GM21367 (cell line): ENCODE measurements around the gene NMNAT3.

Source experiments
- ATAC-seq: cut with Tn5 transposase; IDR thresholded peaks from one replicate; pipeline ENCODE4 v1.9.1; 2021; ENCODE audit not compliant: unreplicated experiment

The NMNAT3 gene

GRCh38 chr3:139677388-139678155 lies at the start of gene NMNAT3:
TSS of gene NMNAT3 (minus strand) at chr3:139677972. CDS start at chr3:139627724, 50,248 bp downstream.
- ATAC-seq: peak; percentile 98

DNA sequence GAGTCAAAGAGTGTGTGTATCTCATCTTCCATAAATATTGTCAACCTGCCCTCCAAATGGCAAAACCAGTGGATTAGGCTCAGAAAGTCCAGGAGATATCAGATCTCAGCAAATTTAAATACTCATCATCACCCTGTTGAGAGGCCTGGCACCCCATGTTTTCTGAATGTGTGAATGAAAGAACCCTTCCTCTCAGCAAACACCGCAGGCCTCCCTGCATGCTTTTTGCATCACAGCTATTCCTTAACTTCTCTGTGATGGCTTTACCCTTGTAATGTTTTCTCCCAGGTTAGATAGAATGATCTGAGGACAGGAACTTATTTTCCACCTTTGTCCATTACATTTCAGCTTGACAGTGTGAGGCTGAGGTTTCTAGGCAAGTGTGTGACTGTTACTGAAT lies 43.6 kb upstream of the NMNAT3 start:
- ATAC-seq: no peak

GRCh38 chr3:139718415-139718814 lies 40.6 kb upstream of the NMNAT3 start:
- ATAC-seq: no peak

DNA sequence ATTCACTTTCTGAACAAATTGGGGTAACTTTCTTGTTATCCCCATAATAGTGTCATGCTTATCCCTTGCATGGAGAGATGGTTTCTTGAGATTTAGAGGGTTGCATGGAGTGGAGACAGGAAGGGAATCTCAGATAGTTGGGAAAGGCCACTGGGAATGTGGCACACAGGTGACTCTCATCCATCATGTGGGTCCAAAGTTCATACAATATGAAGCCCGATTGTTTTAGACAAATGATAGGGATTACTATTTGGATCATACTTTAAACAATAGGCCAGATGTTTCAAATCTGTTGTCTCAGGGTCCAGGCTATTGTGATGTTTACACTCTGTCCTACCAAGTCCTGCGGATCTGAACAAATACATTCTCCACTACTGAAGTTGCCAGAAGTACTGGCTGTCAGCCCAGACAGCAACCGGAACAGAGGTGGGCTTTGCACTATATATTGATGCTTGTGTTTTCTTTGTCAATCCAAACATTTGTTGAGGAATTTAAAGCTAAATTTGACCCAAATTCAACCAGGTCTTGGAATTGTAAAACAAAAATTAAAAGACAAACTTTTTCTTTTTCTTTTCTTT lies 39.2 kb upstream of the NMNAT3 start:
- ATAC-seq: no peak

- no peak for ATAC-seq
Measured at GRCh38 chr3:139715743-139716360, 38.1 kb upstream of the NMNAT3 start.

DNA sequence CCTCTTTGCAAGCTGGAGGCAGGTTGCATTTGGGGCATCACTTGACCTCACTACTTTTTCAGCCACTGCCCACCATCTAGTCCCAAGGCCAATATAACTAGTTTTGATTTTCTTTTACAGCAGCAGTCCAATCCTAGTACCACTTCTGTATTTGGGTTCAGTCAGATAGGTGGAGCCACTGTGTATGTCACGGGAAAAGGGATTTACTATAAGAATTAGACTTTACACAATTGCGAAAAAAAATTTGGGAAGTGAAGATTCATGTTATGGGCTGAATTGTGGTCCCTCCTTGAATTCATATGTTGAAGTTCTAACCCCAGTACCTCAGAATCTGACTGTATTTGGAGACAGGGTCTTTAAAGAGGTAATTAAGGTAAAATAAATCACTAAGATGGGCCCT lies 37.4 kb upstream of the NMNAT3 start:
- ATAC-seq: no peak

GRCh38 chr3:139710212-139710611 lies 32.4 kb upstream of the NMNAT3 start:
- no peak for ATAC-seq

- ATAC-seq: no peak
Measured at GRCh38 chr3:139705631-139706030, 27.9 kb upstream of the NMNAT3 start.

- no peak for ATAC-seq
Measured at GRCh38 chr3:139696314-139696604, 18.5 kb upstream of the NMNAT3 start.

DNA sequence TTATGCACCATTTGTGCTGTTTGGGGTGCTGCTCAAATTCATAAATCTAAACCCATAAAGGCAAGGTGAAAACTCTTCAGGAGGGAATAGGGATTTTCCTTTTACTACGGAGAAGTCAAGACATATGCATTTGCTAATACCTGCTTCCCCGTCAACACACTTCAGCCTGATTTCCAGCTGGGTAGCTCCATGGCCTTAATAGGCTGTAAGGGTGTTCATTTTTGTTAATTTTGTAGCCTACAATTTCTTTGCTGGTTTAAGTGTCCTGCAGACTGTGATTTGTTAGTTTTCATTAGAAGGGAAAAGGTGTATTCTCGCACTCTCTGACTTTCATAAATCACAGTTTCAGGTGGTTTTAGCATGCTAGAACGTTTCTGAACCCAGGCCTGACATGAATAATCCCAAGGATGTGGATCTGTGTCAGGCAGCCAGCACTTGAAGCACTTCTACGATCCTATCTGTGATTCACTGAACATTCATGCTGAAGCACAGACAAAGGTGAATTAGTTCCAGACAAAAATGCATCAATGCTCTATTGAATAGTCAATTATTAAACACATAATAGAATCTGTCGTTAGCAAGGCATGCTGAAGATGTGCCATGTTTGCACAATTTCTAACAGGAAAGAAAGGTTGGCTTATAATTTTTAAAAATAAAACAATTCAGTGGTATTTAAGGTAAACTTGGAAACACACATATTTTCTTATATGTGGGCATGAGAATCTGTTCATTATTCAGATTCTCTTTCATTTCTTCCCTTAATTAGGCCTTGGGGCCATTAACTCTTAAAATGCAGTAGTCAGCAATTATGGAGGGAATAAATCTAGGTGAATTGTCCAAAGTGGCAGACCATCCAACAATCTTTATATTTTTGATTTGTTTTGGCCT lies 17.9 kb upstream of the NMNAT3 start:
- no peak for ATAC-seq

- no peak for ATAC-seq
Measured at GRCh38 chr3:139695007-139695406, 17.2 kb upstream of the NMNAT3 start.

DNA sequence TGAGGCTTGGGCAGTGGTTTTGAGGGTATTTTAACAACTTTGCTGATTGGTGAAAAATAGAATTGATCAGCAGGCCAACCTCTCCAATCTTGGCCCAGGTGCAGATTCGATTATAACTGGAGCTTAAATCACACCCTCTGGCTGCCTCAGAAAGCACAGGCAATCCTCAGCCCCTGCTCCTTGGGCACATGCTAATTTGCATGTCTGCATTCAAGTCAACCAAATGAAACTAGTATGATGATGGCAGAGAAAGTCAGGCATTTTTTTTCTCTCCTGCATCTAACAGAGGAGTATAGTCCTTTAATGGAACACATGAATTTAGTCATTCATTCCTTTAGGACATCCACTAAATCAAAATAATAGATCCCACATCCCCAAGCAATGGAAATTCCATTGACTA lies 16.8 kb upstream of the NMNAT3 start:
- ATAC-seq: no peak

- ATAC-seq: no peak
Measured at GRCh38 chr3:139691619-139692018, 13.8 kb upstream of the NMNAT3 start.

DNA sequence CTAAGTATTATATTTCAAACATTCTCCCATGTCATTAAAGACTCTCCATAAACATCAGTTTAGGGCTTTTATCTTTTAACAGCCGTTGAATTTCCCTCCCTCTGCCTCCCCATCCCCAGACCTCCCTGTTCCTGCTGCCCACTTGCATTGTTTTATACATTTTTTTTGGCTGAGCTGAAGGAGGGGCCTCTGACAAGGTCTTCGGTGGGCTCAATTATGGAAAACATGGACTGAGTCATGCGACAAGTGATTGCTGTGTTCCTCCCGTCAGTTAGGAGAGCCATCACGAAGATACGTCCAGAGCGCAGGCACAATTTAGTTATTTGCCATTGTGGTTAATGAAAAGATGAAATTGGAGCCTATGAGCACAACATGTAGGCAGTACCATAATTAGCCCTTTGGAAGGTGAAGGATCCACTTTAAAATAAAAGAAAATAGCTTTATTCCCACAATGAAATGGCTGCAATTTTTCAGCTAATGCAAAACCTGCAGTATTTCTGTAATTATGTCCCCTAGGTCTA lies 12.0 kb upstream of the NMNAT3 start:
- no peak for ATAC-seq

DNA sequence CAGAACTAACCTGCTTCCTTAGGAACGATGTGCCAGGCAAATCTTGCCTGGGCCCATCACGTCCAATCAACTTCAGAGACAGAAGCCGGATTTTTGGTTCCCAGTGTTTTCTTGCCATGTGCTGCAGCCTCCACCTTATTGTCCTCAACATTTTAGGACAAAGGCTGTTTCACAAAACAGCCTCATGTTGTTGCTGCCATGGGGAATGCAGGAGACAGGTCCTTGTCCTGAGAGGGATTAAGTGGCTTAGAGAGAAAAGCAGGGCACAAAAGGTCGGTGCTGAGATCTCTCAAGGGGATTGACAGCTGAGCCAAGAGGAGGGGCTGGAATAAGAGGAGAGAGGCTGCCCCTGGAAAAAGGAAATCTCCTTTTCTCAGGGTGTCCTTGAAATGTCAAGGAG lies 11.3 kb upstream of the NMNAT3 start:
- no peak for ATAC-seq

- ATAC-seq: no peak
Measured at GRCh38 chr3:139687431-139687830, 9.7 kb upstream of the NMNAT3 start.

GRCh38 chr3:139686624-139687023 lies 8.9 kb upstream of the NMNAT3 start:
- no peak for ATAC-seq

- ATAC-seq: no peak
Measured at GRCh38 chr3:139686206-139686605, 8.4 kb upstream of the NMNAT3 start.

DNA sequence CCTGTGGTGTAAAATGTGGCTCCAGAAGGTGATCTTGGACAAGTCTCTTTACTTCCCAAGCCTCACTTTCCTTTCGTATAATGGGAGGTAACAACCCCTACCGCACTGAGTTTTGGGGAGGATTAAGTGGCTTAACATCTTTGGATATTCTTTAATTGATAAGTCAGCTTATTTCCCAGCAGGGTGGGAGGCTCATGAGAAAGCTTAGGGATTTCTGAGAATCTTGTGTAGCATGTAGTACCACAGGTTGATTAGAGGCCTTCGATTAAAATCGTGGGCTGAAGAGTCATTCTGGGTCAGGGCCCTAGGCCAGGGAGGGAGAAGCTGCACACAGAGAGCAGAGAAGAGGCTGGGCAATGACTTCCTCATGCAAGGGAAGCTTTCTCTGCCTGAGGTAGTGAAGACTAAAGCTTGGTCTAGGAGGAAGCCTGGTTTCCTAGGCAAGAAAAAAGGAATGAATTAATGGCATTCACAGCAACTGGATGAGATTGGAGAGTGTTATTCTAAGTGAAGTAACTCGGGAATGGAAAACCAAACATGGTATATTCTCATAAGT lies 1.5 kb upstream of the NMNAT3 start:
- ATAC-seq: no peak

GRCh38 chr3:139676632-139677387 lies 962 bp downstream of the NMNAT3 start:
- no peak for ATAC-seq
